ENCODE results near the gene FAM180A.

GRCh38 chr7:135712182-135712782, 36.3 kb downstream of the FAM180A start:
- TF ChIP-seq CTCF (optimal IDR thresholded peaks at IDR 0.05 in 1 of 3, IDR thresholded peaks at IDR 0.05 in 1 of 3, conservative IDR thresholded peaks at IDR 0.05 in 1 of 3; ENCODE audit: extremely low read depth in 1 of 3, insufficient read depth in 2 of 3, low read length in 3 of 3) (peak in 1 of 3 experiments; percentile 43), EZH2 (IDR thresholded peaks at IDR 0.05; ENCODE audit: low read length) (no peak)

All from keratinocyte (primary cell).